ENCODE results near the gene TSNAX. TPM values are rescaled to one million over a fixed set of nuclear protein-coding genes. Genes with fewer than 3 reads are reported as not detected.
A peak's percentile ranks its signal among the peaks of the same experiment; 100 is the strongest.

TSNAX gene
- total and polyA plus RNA-seq, 7 experiments from 2014 or later: 33.7 to 97.1 (median 45.7) TPM

DNA sequence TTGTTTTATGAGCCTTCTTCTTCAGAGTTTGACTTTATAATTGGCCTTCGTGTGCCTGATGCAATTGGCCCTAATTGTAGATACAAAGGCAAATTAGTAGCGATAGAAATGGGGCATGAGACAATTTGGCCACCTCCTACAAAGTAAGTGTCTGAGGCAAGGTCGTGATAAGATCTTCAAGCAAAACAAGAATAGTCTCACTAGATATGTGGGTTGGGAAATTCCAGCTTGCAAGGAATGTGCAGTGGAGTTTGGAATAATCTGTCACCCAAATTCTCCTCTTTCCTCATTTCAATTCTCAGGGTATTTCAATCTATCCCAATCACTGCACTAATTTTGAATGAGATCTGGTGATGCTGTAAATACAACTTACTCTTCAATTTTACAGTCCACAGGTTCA, 11.4 kb upstream of the TSNAX start:
- Histone ChIP-seq H3K27ac (ENCODE audit: low read depth, low read length) (no peak overlapping the region), H3K4me3 (ENCODE audit: low read length) (no peak overlapping the region), H3K36me3 (ENCODE audit: control insufficient read depth in 2 of 3, insufficient read depth in 3 of 3, low read length in 3 of 3) (no peaks in the 10 kb centered on the region), H3K9me3 (ENCODE audit: control insufficient read depth in 2 of 3, low read length in 3 of 3) (no peaks in the 10 kb centered on the region), H3K4me1 (ENCODE audit: control insufficient read depth in 2 of 2, insufficient read depth in 2 of 2, low read length in 2 of 2) (no peaks in the 10 kb centered on the region), H3K27me3 (ENCODE audit: control insufficient read depth in 2 of 2, insufficient read depth in 2 of 2, low read length in 2 of 2) (no peaks in the 10 kb centered on the region)
- DNase-seq (no peak), ATAC-seq (no peak)
- H3K9me3 Mint-ChIP-seq: no peaks in the 10 kb centered on the region
- intact Hi-C loops (cut with micrococcal nuclease): no loop called here
- no peak overlapping the region for H3K4me3 Mint-ChIP-seq
- peaks cover 10 to 33% (median 20%) of the 10 kb centered on the region in 5 donors for H3K27me3 Mint-ChIP-seq
- H3K4me1 Mint-ChIP-seq: peaks cover 0 to 3% (median 0%) of the 10 kb centered on the region in 7 donors
- ChIA-PET POLR2A (no interaction called here), CTCF (no interaction called here)
- peaks cover 0 to 4% (median 0%) of the 10 kb centered on the region in 5 donors for H3K36me3 Mint-ChIP-seq
- H3K27ac Mint-ChIP-seq: no peak overlapping the region

GRCh38 chr1:231518485-231519034, 9.9 kb upstream of the TSNAX start:
- Histone ChIP-seq H3K27me3 (ENCODE audit: control insufficient read depth in 2 of 2, insufficient read depth in 2 of 2, low read length in 2 of 2) (no peaks in the 10 kb centered on the region), H3K9me3 (ENCODE audit: control insufficient read depth in 2 of 3, low read length in 3 of 3) (no peaks in the 10 kb centered on the region), H3K27ac (ENCODE audit: low read depth, low read length) (no peak overlapping the region), H3K36me3 (ENCODE audit: control insufficient read depth in 2 of 3, insufficient read depth in 3 of 3, low read length in 3 of 3) (no peaks in the 10 kb centered on the region), H3K4me3 (ENCODE audit: low read length) (no peak overlapping the region), H3K4me1 (ENCODE audit: control insufficient read depth in 2 of 2, insufficient read depth in 2 of 2, low read length in 2 of 2) (no peaks in the 10 kb centered on the region)
- DNase-seq (no peak), ATAC-seq (no peak)
- ChIA-PET POLR2A (interaction anchor here (1.2 kb wide), 1 partner anchor 10 kb away, joined by 5 read pairs; no protein-coding TSS in a partner anchor), CTCF (no interaction called here)
- H3K9me3 Mint-ChIP-seq: no peaks in the 10 kb centered on the region
- H3K27ac Mint-ChIP-seq: no peak overlapping the region
- H3K4me3 Mint-ChIP-seq: no peak overlapping the region
- peaks cover 0 to 3% (median 0%) of the 10 kb centered on the region in 7 donors for H3K4me1 Mint-ChIP-seq
- H3K27me3 Mint-ChIP-seq: peaks cover 10 to 30% (median 16%) of the 10 kb centered on the region in 5 donors
- peaks cover 0 to 4% (median 0%) of the 10 kb centered on the region in 5 donors for H3K36me3 Mint-ChIP-seq
- intact Hi-C loops (cut with micrococcal nuclease): no loop called here

DNA sequence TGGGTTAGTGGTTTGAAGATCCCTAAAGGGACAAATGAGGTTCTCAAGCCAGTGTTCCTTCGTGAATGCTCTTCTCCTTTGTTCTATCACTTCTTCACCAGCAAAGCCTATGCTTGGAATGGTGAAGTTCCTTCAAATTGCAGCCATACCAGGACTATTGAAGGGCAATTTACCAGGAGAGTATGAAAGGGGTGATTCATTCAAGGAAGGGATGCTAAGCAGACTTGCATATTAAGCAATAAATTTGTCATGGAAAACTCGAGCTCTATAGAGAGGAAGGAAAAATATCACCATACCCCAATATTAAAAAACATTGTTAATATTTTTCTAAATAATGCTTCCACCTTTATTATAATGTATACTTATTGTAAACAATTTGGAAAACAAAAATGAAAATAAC, 9.3 kb upstream of the TSNAX start:
- ChIA-PET CTCF (no interaction called here), POLR2A (no interaction called here)
- no peak for DNase-seq
- no peak overlapping the region for H3K4me3 ChIP-seq (ENCODE audit: low read length)
- H3K27me3 ChIP-seq (ENCODE audit: control insufficient read depth in 2 of 2, insufficient read depth in 2 of 2, low read length in 2 of 2): no peaks in the 10 kb centered on the region
- peaks cover 0 to 5% (median 0%) of the 10 kb centered on the region in 7 donors for H3K4me1 Mint-ChIP-seq
- intact Hi-C loops (cut with micrococcal nuclease): no loop called here
- no peaks in the 10 kb centered on the region for H3K9me3 ChIP-seq (ENCODE audit: control insufficient read depth in 2 of 3, low read length in 3 of 3)
- H3K36me3 ChIP-seq (ENCODE audit: control insufficient read depth in 2 of 3, insufficient read depth in 3 of 3, low read length in 3 of 3): no peaks in the 10 kb centered on the region
- peaks cover 10 to 30% (median 16%) of the 10 kb centered on the region in 5 donors for H3K27me3 Mint-ChIP-seq
- H3K27ac ChIP-seq (ENCODE audit: low read depth, low read length): no peak overlapping the region
- H3K4me3 Mint-ChIP-seq: no peak overlapping the region
- H3K27ac Mint-ChIP-seq: no peak overlapping the region
- peaks cover 0 to 4% (median 0%) of the 10 kb centered on the region in 5 donors for H3K36me3 Mint-ChIP-seq
- no peaks in the 10 kb centered on the region for H3K9me3 Mint-ChIP-seq
- ATAC-seq: no peak
- no peaks in the 10 kb centered on the region for H3K4me1 ChIP-seq (ENCODE audit: control insufficient read depth in 2 of 2, insufficient read depth in 2 of 2, low read length in 2 of 2)

- no peaks in the 10 kb centered on the region for H3K36me3 ChIP-seq (ENCODE audit: control insufficient read depth in 2 of 3, insufficient read depth in 3 of 3, low read length in 3 of 3)
- H3K27me3 Mint-ChIP-seq: peaks cover 10 to 17% (median 11%) of the 10 kb centered on the region in 5 donors
- H3K27ac Mint-ChIP-seq: peak overlapping the region in 1 of 9 donors; percentile 3
- no peaks in the 10 kb centered on the region for H3K9me3 ChIP-seq (ENCODE audit: control insufficient read depth in 2 of 3, low read length in 3 of 3)
- ATAC-seq: no peak
- H3K4me3 Mint-ChIP-seq: no peak overlapping the region
- H3K9me3 Mint-ChIP-seq: no peaks in the 10 kb centered on the region
- H3K4me1 ChIP-seq (ENCODE audit: control insufficient read depth in 2 of 2, insufficient read depth in 2 of 2, low read length in 2 of 2): no peaks in the 10 kb centered on the region
- CTCF ChIA-PET: no interaction called here
- H3K27ac ChIP-seq (ENCODE audit: low read depth, low read length): no peak overlapping the region
- H3K36me3 Mint-ChIP-seq: peaks cover 0 to 4% (median 0%) of the 10 kb centered on the region in 5 donors
- intact Hi-C loops (cut with micrococcal nuclease): loop anchor here in 1 of 2 donors (10.0 kb wide), 1 partner anchor 657 kb away; the partner anchor contains the start of gene C1orf198
- H3K4me1 Mint-ChIP-seq: peaks cover 0 to 5% (median 0%) of the 10 kb centered on the region in 7 donors
- POLR2A ChIA-PET: no interaction called here
- H3K27me3 ChIP-seq (ENCODE audit: control insufficient read depth in 2 of 2, insufficient read depth in 2 of 2, low read length in 2 of 2): no peaks in the 10 kb centered on the region
- DNase-seq: no peak
- H3K4me3 ChIP-seq (ENCODE audit: low read length): no peak overlapping the region
Observed at GRCh38 chr1:231522038-231522437, 6.4 kb upstream of the TSNAX start.

- POLR2A ChIA-PET: no interaction called here
- Mint-ChIP-seq H3K4me1 (peaks cover 6 to 11% (median 9%) of the 10 kb centered on the region in 7 donors), H3K4me3 (no peak overlapping the region), H3K27ac (no peak overlapping the region), H3K9me3 (no peaks in the 10 kb centered on the region), H3K36me3 (peaks cover 0 to 4% (median 0%) of the 10 kb centered on the region in 5 donors), H3K27me3 (peaks cover under 1 to 7% (median 4%) of the 10 kb centered on the region in 5 donors)
- Histone ChIP-seq H3K27ac (ENCODE audit: low read depth, low read length) (no peak overlapping the region), H3K27me3 (ENCODE audit: control insufficient read depth in 2 of 2, insufficient read depth in 2 of 2, low read length in 2 of 2) (no peaks in the 10 kb centered on the region), H3K9me3 (ENCODE audit: control insufficient read depth in 2 of 3, low read length in 3 of 3) (no peaks in the 10 kb centered on the region), H3K4me3 (ENCODE audit: low read length) (no peak overlapping the region), H3K4me1 (ENCODE audit: control insufficient read depth in 2 of 2, insufficient read depth in 2 of 2, low read length in 2 of 2) (no peaks in the 10 kb centered on the region), H3K36me3 (ENCODE audit: control insufficient read depth in 2 of 3, insufficient read depth in 3 of 3, low read length in 3 of 3) (no peaks in the 10 kb centered on the region)
- CTCF ChIA-PET: no interaction called here
- ATAC-seq (no peak), DNase-seq (no peak)
- intact Hi-C loops (cut with micrococcal nuclease): loop anchor here in 1 of 2 donors (10.0 kb wide), 1 partner anchor 658 kb away; the partner anchor contains the start of gene C1orf198
Observed at GRCh38 chr1:231522931-231523642, 5.4 kb upstream of the TSNAX start.

- Mint-ChIP-seq H3K9me3 (no peaks in the 10 kb centered on the region), H3K4me1 (peaks cover 8 to 14% (median 13%) of the 10 kb centered on the region in 7 donors), H3K27me3 (peaks cover 0 to under 1% (median 0%) of the 10 kb centered on the region in 5 donors), H3K36me3 (peaks cover 0 to 4% (median 0%) of the 10 kb centered on the region in 5 donors), H3K27ac (peak overlapping the region in 1 of 9 donors; percentile 18), H3K4me3 (no peak overlapping the region)
- H3K4me1 ChIP-seq (ENCODE audit: control insufficient read depth in 2 of 2, insufficient read depth in 2 of 2, low read length in 2 of 2): peaks cover 0 to under 1% of the 10 kb centered on the region in 2 donors
- ChIA-PET CTCF (no interaction called here), POLR2A (interaction anchor here (1.4 kb wide), 1 partner anchor 14 kb away, joined by 3 read pairs; no protein-coding TSS in a partner anchor)
- no peaks in the 10 kb centered on the region for H3K9me3 ChIP-seq (ENCODE audit: control insufficient read depth in 2 of 3, low read length in 3 of 3)
- no peaks in the 10 kb centered on the region for H3K36me3 ChIP-seq (ENCODE audit: control insufficient read depth in 2 of 3, insufficient read depth in 3 of 3, low read length in 3 of 3)
- no peak overlapping the region for H3K27ac ChIP-seq (ENCODE audit: low read depth, low read length)
- H3K27me3 ChIP-seq (ENCODE audit: control insufficient read depth in 2 of 2, insufficient read depth in 2 of 2, low read length in 2 of 2): no peaks in the 10 kb centered on the region
- ATAC-seq: no peak
- no peak overlapping the region for H3K4me3 ChIP-seq (ENCODE audit: low read length)
- no peak for DNase-seq
- intact Hi-C loops (cut with micrococcal nuclease): loop anchor here in 1 of 2 donors (10.0 kb wide), 1 partner anchor 659 kb away; the partner anchor contains the start of gene C1orf198
Observed at GRCh38 chr1:231523816-231524215, 4.7 kb upstream of the TSNAX start.

All from naive thymus-derived CD4-positive, alpha-beta T cell (primary cell).